Astrocyte (in vitro differentiated cells and primary cell): Measurements from ENCODE around the gene CCDC40.

Source experiments
- CTCF ChIP-seq: IDR thresholded peaks from 2 replicates; pipeline ENCODE4 v1.5.1; 2011; ENCODE audit warnings: low read depth, mild to moderate bottlenecking, inconsistent platforms, low read length, moderate library complexity; ENCODE audit not compliant: insufficient read depth
- EZH2 ChIP-seq: IDR thresholded peaks from 2 replicates; pipeline ENCODE4 v1.6.1; 2012; ENCODE audit warnings: mild to moderate bottlenecking, low read length, inconsistent platforms; ENCODE audit not compliant: insufficient read depth

DNA sequence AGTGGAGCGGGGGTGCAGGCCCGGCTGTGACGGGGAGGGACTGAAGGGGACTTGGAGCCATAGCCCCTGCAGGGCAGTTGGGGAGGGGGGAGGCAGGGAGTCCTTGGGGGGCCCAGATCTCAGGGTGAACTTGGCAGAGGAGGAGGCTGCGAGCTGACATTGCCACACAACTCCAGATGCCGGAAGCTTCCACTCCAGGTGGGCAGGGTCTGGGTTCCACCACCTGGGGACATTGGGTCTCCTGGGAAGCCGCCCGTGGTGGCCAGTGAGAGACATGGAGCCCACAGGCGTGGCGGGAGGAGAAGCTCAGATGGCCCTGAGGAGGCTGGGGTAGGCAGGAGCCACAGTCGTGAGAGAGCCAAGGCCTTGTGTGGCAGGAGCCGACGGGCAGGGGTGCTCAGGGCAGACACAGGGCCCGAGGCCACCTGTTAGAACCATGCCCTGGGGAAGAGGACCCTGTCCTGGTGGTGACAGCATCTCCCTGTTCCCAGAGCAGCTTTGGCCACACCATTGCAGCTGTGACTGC, 46.8 kb downstream of the CCDC40 start:
- TF ChIP-seq CTCF, result no peak
- no peak for TF ChIP-seq EZH2
